SK-N-SH (cell line): ENCODE results near the gene OR1E2. TPM values are rescaled to one million over a fixed set of nuclear protein-coding genes. Genes with fewer than 3 reads are reported as not detected.

ENCODE experiments used
- CTCF ChIA-PET: fragments of 300-600, 350-600 bp; formaldehyde crosslinking; extraction: SDS; loops from one replicate; lab custom pipeline; 2021; lab: Yijun Ruan, JAX
- POLR2A ChIA-PET: fragments of 350-600 bp; sonication (Branson Sonifier 250); formaldehyde crosslinking; extraction: SDS; loops from one replicate; lab custom pipeline; 2020; ENCODE audit warnings: antibody characterized with exemption, inconsistent platforms; lab: Yijun Ruan, JAX
- DNase-seq: peaks from one replicate; pipeline ENCODE4 v3.0.0; 2012
- H2AFZ ChIP-seq: fragments of 200-600 bp; sonication (generic); 2 replicates; pipeline ENCODE4 v1.8.1; 2016; ENCODE audit warnings: antibody characterized with exemption, mild to moderate bottlenecking, low read depth
- H3F3A ChIP-seq: fragments of 200-600 bp; sonication (generic); replicated peaks from 2 replicates; pipeline ENCODE3; 2016; ENCODE audit warnings: antibody characterized with exemption, mild to moderate bottlenecking; ENCODE audit not compliant: insufficient read depth
- H3K27ac ChIP-seq, 2 experiments: fragments of 200-500 bp in 1 of 2; fragments of 200-600 bp in 1 of 2; sonication (Bioruptor generic) in 1 of 2; sonication (generic), shearing (Covaris generic) in 1 of 2; 2 replicates each; pipeline versions ENCODE4 v1.5.1 to v1.6.1; 2014 to 2016; ENCODE audit warnings: low read depth in 2 of 2, inconsistent platforms in 1 of 2, low read length in 1 of 2, mild to moderate bottlenecking in 1 of 2, mixed read lengths in 1 of 2
- H3K27me3 ChIP-seq: fragments of 200-600 bp; sonication (generic), shearing (Covaris generic); 2 replicates; pipeline ENCODE4 v1.6.1; 2016; ENCODE audit warnings: mixed run types; ENCODE audit not compliant: insufficient read depth
- H3K36me3 ChIP-seq, 2 experiments: fragments of 200-500 bp in 1 of 2; fragments of 200-600 bp in 1 of 2; sonication (Bioruptor generic) in 1 of 2; sonication (generic) in 1 of 2; replicated peaks in 1 of 2; 2 replicates each; pipeline versions ENCODE3 to v1.5.1; 2014 to 2016; ENCODE audit warnings: low read length in 1 of 2, mild to moderate bottlenecking in 1 of 2; ENCODE audit not compliant: insufficient read depth in 2 of 2, control insufficient read depth in 1 of 2
- H3K4me1 ChIP-seq, 2 experiments: fragments of 200-500 bp in 1 of 2; fragments of 200-600 bp in 1 of 2; sonication (Bioruptor generic) in 1 of 2; sonication (generic), shearing (Covaris generic) in 1 of 2; 2 replicates each; pipeline versions ENCODE4 v1.5.1 to v1.6.1; 2014 to 2016; ENCODE audit warnings: low read depth in 1 of 2, low read length in 1 of 2, mixed run types in 1 of 2; ENCODE audit not compliant: insufficient read depth in 2 of 2, control insufficient read depth in 1 of 2
- H3K4me2 ChIP-seq: fragments of 200-600 bp; sonication (generic), shearing (Covaris generic); 2 replicates; pipeline ENCODE4 v1.6.1; 2017; ENCODE audit warnings: mixed run types
- H3K4me3 ChIP-seq, 2 experiments: fragments of 200-500 bp in 1 of 2; fragments of 200-600 bp in 1 of 2; sonication (Bioruptor generic) in 1 of 2; sonication (generic), shearing (Covaris generic) in 1 of 2; 2 replicates each; pipeline versions ENCODE4 v1.5.1 to v1.8.1; 2014 to 2016; ENCODE audit warnings: low read depth in 2 of 2, inconsistent platforms in 1 of 2, low read length in 1 of 2, mild to moderate bottlenecking in 1 of 2, mixed read lengths in 1 of 2, moderate library complexity in 1 of 2
- H3K79me2 ChIP-seq: fragments of 200-600 bp; sonication (generic); 2 replicates; pipeline ENCODE4 v1.8.1; 2017; ENCODE audit warnings: mild to moderate bottlenecking; ENCODE audit not compliant: insufficient read depth
- H3K9ac ChIP-seq: fragments of 200-600 bp; sonication (generic); 2 replicates; pipeline ENCODE4 v1.6.1; 2017; ENCODE audit warnings: mixed run types
- H3K9me2 ChIP-seq: fragments of 200-600 bp; sonication (generic); 2 replicates; pipeline ENCODE4 v1.6.1; 2017; ENCODE audit warnings: mixed run types
- H3K9me3 ChIP-seq: fragments of 200-600 bp; sonication (generic); 2 replicates; pipeline ENCODE4 v1.6.1; 2017; ENCODE audit warnings: mixed run types, mild to moderate bottlenecking, moderate library complexity
- H4K20me1 ChIP-seq: fragments of 200-600 bp; sonication (generic); 2 replicates; pipeline ENCODE4 v1.6.1; 2017; ENCODE audit warnings: mild to moderate bottlenecking, mixed run types; ENCODE audit not compliant: insufficient read depth
- CHD2 ChIP-seq: fragments of 150-350 bp; IDR thresholded peaks from 2 replicates; pipeline ENCODE4 v1.6.1; 2018; ENCODE audit warnings: low read length; ENCODE audit not compliant: partially characterized antibody
- ELF1 ChIP-seq: IDR thresholded peaks from 2 replicates; pipeline ENCODE4 v1.4.0; 2012
- FOXJ3 ChIP-seq: sonication (generic); formaldehyde crosslinking; IDR thresholded peaks from 2 replicates; pipeline ENCODE4 v1.5.1; 2020; ENCODE audit warnings: mild to moderate bottlenecking, missing genetic modification reagents
- GABPA ChIP-seq: IDR thresholded peaks from 2 replicates; pipeline ENCODE4 v1.4.0; 2012; ENCODE audit warnings: low read depth, mild to moderate bottlenecking
- IRF3 ChIP-seq: fragments of 150-350 bp; IDR thresholded peaks from 2 replicates; pipeline ENCODE4 v1.6.1; 2016; ENCODE audit warnings: mild to moderate bottlenecking, low read depth, low read length
- JUND ChIP-seq: IDR thresholded peaks from 2 replicates; pipeline ENCODE4 v1.4.0; 2012
- MAX ChIP-seq: IDR thresholded peaks from 2 replicates; pipeline ENCODE4 v1.4.0; 2012; ENCODE audit warnings: low read depth
- MEF2A ChIP-seq: IDR thresholded peaks from 2 replicates; pipeline ENCODE4 v1.4.0; 2012; ENCODE audit warnings: low read depth, borderline replicate concordance
- MXI1 ChIP-seq: IDR thresholded peaks from 2 replicates; pipeline ENCODE4 v1.6.1; 2012; ENCODE audit warnings: mild to moderate bottlenecking, low read depth, low read length, improper control_type of control experiment
- NRF1 ChIP-seq: IDR thresholded peaks from 2 replicates; pipeline ENCODE4 v1.6.1; 2012; ENCODE audit warnings: low read depth, mild to moderate bottlenecking, low read length
- RAD21 ChIP-seq: IDR thresholded peaks from 2 replicates; pipeline ENCODE4 v1.6.1; 2012; ENCODE audit warnings: mild to moderate bottlenecking, low read length
- RCOR1 ChIP-seq: fragments of 150-350 bp; IDR thresholded peaks from 2 replicates; pipeline ENCODE4 v1.6.1; 2017; ENCODE audit warnings: antibody characterized with exemption, low read length
- REST ChIP-seq: IDR thresholded peaks from 2 replicates; pipeline ENCODE4 v1.6.1; 2012; ENCODE audit warnings: mild to moderate bottlenecking, low read depth, low read length, moderate library complexity
- RFX5 ChIP-seq: IDR thresholded peaks from 2 replicates; pipeline ENCODE4 v1.6.1; 2012; ENCODE audit warnings: mild to moderate bottlenecking, improper control_type of control experiment, low read length
- SMC3 ChIP-seq: IDR thresholded peaks from 2 replicates; pipeline ENCODE4 v1.6.1; 2012; ENCODE audit warnings: low read depth, low read length, improper control_type of control experiment
- TEAD4 ChIP-seq: IDR thresholded peaks from 2 replicates; pipeline ENCODE4 v1.4.0; 2012; ENCODE audit warnings: mild to moderate bottlenecking, borderline replicate concordance; ENCODE audit not compliant: insufficient read depth
- WGBS: methylation state at CpG from one replicate; pipeline ENCODE4 v1.1.6; 2017; ENCODE audit warnings: low lambda C conversion rate; 5-methylcytosine and 5-hydroxymethylcytosine counted together
- polyA plus RNA-seq, 3 experiments: library from polyadenylated mRNA; depleted of rRNA; stranded (reverse); fragments of >200 nt; gene quantifications; 2 replicates each; pipeline ENCODE4 v1.2.3, GENCODE V29; 2012

Gene OR1E2
- polyA plus RNA-seq, 1 of the 3 experiments (the other 2 are of a cell fraction), result not detected

- Histone ChIP-seq H4K20me1 (no peaks in the 10 kb centered on the region), H3K79me2 (no peaks in the 10 kb centered on the region), H3K27ac (no peak overlapping the region), H3F3A (no peaks in the 10 kb centered on the region), H3K4me3 (no peak overlapping the region), H3K27me3 (peaks cover 49% of the 10 kb centered on the region), H3K4me1 (no peaks in the 10 kb centered on the region), H3K9me3 (no peaks in the 10 kb centered on the region), H3K9ac (no peak overlapping the region), H3K4me2 (no peak overlapping the region), H2AFZ (no peak overlapping the region), H3K36me3 (no peaks in the 10 kb centered on the region), H3K9me2 (no peaks in the 10 kb centered on the region)
- TF ChIP-seq TEAD4, result no peak
- no peak for TF ChIP-seq CHD2
- no peak for TF ChIP-seq GABPA
- no peak for TF ChIP-seq JUND
- TF ChIP-seq RAD21, result no peak
- TF ChIP-seq MEF2A, result no peak
- TF ChIP-seq MXI1, result no peak
- no peak for TF ChIP-seq FOXJ3 (CRISPR knock-in tag)
- no peak for TF ChIP-seq ELF1
- TF ChIP-seq MAX, result no peak
- no peak for TF ChIP-seq REST
- TF ChIP-seq SMC3, result no peak
- TF ChIP-seq NRF1, result no peak
- no peak for TF ChIP-seq IRF3
- TF ChIP-seq RFX5, result no peak
- TF ChIP-seq RCOR1, result no peak
- 5% methylated on average over 3 of the region's 3 CpGs for WGBS
- POLR2A ChIA-PET, result no interaction called here
- DNase-seq, result no peak
- CTCF ChIA-PET, result no interaction called here
Observed at GRCh38 chr17:3479988-3480387, 46.3 kb upstream of the OR1E2 start.
